Measurements from ENCODE around the gene ST7L.

DNA sequence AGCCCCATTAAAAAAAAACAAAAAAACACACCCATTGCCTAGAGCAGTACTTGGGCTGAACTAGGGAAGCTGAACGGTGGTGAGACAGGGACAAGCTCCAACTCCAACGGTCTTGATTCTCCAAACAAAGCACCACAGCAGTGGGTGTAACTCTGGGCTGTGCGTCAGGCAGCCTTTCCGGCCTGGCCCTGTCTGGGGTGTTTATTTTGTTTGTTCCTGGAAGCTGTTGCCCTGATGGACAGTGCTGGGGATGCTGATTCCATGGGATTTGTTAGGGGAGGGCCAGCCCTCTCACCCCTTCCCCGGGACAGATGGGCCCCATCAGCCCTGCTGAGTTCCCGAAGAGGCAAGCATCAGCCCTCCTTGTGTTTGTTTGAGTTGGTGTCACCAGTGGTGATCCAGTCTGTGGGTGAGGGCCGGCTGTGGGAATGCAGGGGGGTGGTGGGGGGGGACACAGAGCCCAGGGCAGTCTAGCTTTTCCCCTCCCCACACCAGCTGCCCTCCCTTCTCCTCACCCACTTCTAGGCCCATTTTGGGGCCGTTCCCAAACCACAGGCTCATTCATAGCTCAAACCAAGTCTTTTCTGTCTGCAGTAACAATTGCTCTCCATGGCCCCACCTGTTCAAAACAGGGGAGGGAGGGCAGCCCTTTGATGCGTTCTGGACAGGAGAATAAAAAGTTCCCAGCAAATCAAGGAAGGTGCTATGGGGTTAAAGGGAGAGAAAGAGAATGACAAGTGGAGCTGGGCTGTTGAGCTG is 105.7 kb downstream of the ST7L start:
- TF ChIP-seq, protein P1, sequence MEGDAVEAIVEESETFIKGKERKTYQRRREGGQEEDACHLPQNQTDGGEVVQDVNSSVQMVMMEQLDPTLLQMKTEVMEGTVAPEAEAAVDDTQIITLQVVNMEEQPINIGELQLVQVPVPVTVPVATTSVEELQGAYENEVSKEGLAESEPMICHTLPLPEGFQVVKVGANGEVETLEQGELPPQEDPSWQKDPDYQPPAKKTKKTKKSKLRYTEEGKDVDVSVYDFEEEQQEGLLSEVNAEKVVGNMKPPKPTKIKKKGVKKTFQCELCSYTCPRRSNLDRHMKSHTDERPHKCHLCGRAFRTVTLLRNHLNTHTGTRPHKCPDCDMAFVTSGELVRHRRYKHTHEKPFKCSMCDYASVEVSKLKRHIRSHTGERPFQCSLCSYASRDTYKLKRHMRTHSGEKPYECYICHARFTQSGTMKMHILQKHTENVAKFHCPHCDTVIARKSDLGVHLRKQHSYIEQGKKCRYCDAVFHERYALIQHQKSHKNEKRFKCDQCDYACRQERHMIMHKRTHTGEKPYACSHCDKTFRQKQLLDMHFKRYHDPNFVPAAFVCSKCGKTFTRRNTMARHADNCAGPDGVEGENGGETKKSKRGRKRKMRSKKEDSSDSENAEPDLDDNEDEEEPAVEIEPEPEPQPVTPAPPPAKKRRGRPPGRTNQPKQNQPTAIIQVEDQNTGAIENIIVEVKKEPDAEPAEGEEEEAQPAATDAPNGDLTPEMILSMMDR (IDR thresholded peaks at IDR 0.05) = no peak
- no peak for TF ChIP-seq POLR2A (IDR thresholded peaks at IDR 0.05)
